G401 (cell line): ENCODE data around the gene KDELR3. TPM values are rescaled to one million over a fixed set of nuclear protein-coding genes. Genes with fewer than 3 reads are reported as not detected.

Source experiments
- DNase-seq: peaks from one replicate; pipeline ENCODE4 v3.0.0-alpha.2; 2015; ENCODE audit warnings: low spot score
- in situ Hi-C: cut with HindIII; loops from 2 replicates; pipeline ENCODE4 v1.10.0; 2016; ENCODE audit warnings: low sequenced_read_pairs, mixed read lengths
- total RNA-seq: library from RNA; depleted of rRNA; stranded (reverse); fragments of >200 nt; shearing (Covaris generic); gene quantifications from 2 replicates; pipeline ENCODE4 v1.2.3, GENCODE V29; 2014

Gene KDELR3
- total RNA-seq, 1 experiment from 2014 or later = 6.7 TPM

DNA sequence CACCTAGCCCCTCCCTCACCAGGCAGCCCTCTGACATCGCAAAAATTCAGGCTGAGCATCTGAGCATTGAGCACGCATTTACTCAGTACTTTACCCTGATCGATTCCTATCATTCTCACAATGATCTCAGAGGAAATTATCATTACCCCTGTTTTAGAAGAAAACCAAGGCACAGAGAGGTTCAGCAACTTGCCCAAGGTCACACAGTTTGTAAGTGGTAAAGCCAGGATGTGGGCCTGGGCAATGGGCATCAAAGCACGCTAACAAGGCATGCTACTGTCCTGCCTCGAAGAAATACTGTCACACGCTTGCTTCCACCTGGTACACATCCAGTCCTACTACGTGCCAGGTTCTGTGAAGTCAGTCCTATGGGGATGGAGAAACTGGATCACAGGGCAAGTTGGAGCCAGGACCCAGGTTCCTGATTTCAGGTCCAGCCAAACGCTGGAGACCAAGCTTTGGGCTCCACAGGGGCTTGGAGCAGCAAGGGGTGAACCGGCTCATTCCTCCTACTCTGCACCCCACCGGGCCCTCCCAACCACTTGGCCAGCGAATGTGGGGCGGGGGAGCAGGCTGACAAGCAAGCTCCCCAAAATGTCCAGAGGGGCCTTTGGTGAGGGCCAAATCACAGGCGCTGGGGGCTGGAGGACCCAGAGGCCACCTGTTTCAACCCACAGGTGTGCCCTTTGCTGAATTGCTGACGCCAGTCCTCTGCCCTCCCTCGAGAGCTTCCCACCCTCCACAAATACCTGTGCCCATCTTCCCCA, 31.1 kb upstream of the KDELR3 start:
- no peak for DNase-seq
- in situ Hi-C loops = no loop called here

GRCh38 chr22:38437416-38437815, 30.5 kb upstream of the KDELR3 start:
- no peak for DNase-seq
- in situ Hi-C loops = no loop called here

DNA sequence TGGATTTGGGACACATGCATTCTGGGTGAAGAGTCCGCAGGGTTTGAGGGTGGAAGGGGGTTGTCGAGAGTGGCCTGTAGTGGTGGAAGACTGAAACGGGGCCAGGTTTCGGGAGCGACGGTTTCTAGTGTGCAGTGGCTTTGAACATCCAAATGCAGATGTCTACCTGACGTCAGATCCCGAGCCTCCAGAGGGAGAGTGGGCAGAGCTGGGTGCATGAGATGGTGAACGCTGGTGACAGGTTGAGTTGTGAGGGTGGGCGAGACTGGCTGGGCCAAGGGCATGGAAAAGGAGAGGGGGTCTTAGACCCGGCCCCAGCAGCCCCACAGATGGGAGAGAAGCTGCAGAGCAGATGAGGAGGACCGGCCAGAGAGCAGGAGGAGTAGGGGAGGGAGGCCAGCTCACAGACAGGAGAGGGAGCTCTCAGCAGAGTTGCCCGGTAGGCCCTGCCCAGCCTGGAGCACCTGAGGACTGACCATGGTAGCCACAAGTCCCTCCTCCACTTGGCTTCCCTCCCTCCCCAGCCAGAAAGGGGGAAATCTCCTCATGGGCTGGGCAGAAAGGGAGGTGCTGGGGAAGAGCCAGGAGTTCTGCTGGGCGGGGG, 27.0 kb upstream of the KDELR3 start:
- in situ Hi-C loops = no loop called here
- DNase-seq = no peak

GRCh38 chr22:38441620-38442287, 26.1 kb upstream of the KDELR3 start:
- in situ Hi-C loops = no loop called here
- no peak for DNase-seq

GRCh38 chr22:38442967-38443627, 24.8 kb upstream of the KDELR3 start:
- in situ Hi-C loops = no loop called here
- DNase-seq = no peak

- no peak for DNase-seq
- in situ Hi-C loops = no loop called here
Observed at GRCh38 chr22:38443628-38444521, 24.0 kb upstream of the KDELR3 start.

GRCh38 chr22:38444783-38445182, 23.1 kb upstream of the KDELR3 start:
- in situ Hi-C loops = no loop called here
- DNase-seq = no peak

DNA sequence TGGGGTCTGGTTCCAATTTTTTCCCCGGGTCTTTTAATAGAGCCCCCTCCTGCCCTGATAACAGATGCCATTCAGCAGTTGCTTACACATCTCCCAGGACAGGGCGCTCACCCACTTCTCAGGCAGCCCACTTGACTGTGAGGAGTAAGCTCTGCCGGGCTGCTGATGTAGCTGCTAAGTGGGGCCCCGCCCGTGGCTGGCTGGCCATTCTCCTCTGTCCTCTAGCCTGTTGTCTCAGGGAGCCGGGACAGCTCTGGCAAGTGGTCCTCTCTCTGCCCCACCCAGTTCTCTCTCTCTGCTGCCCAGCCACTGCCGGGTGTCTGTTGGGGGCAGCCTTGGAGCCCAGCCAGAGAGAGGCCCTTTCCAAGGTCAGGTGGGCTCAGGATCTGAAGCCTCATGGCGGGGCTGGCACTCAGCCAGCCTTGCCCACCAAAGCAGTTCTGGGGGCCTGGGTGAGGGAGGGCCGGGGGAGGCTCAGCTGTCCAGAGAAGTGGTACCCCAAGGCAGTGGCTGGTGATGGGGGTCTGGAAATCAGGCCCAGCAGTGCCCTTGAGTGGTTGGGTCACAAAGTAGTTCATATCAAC, 21.8 kb upstream of the KDELR3 start:
- no peak for DNase-seq
- in situ Hi-C loops = no loop called here

DNA sequence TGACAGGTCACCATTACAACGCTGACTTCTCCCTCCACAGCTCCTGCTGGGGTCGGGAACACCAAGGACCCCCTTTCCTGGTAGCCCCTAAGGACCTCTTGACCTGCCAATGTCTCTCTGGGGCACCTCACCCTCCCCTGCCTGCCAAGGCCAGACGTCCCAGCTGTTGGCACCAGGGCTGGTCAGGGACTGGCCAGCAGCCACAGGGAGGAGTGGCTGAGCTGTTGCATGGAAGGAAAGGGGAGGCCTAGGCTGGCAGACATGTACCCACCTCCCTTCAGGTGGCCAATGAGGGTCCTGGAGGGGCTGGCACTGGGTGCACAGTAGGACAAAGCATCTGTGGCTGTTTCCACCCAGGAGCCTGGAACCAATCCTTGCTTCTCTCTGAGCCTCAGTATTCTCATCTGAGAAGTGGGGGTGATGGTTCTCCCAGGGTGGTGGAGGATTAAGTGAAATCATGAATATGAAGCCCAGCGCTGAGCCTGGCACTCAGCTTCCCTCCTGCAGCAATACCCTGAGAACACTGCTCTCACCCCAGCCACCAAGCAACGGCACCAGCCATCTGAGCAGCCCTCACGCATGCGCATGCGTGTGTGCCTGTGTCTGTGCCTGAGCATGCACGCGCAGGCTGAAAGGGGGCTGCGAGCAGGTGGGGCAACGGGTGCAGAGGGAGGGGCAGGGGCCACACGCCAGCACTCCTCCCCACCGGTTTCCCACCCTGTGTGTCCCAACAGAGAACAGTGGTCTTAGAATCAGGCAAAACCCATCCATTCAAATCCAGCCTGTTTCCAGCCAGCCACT, 18.8 kb upstream of the KDELR3 start:
- in situ Hi-C loops = no loop called here
- no peak for DNase-seq

- no peak for DNase-seq
- in situ Hi-C loops = no loop called here
Observed at GRCh38 chr22:38449776-38450175, 18.1 kb upstream of the KDELR3 start.

DNA sequence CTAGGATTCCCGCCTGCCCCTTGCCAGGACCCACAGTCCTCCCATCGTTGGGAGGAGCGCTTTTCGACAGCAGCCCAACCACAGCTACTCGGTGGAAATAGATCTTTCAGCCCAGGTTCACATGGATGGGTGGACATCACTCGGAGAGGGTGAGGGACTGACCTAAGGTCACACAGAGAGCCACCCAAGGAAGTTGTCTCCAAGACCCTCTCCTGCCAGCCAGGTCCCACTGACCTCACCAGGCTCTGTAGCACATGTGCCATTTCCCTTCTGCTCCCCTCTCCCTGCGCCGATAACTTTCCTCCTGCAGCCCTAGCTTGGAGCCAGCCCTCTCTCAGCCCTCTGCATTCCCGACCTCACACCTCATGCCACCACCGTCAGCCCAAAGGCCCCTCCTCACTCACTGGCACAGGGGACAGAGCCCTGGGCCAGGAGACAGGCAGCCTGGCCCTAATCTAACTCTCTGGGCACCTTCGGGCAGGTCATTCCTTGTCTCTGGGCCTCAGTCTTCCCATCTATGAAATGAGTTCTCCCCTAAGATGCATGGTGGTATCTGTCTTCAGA, 17.6 kb upstream of the KDELR3 start:
- DNase-seq = no peak
- in situ Hi-C loops = no loop called here

- no peak for DNase-seq
- in situ Hi-C loops = no loop called here
Observed at GRCh38 chr22:38451404-38451803, 16.5 kb upstream of the KDELR3 start.

DNA sequence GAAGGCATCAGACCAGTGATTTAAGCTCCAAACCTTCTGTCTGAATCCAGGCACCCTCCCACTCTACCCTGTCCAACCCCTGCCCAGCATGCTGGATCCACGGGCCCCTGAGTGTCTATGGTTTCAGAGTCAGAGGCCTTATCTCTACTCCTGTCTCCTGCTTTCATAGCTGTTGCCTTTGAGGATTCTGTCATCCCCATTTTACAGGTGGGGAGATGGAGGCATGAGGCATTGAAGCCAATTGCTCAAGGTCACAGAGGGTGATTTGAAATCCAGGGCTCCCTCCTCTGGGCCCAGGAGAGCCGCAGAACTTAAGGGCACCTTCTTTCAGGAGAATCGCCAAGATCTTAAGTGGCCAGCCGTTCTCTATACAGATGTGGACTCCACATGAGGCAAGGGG, 16.0 kb upstream of the KDELR3 start:
- DNase-seq = no peak
- in situ Hi-C loops = no loop called here

GRCh38 chr22:38452373-38453065, 15.4 kb upstream of the KDELR3 start:
- peak; percentile 66 for DNase-seq
- in situ Hi-C loops = no loop called here

- in situ Hi-C loops = no loop called here
- DNase-seq = no peak
Observed at GRCh38 chr22:38453066-38453672, 14.7 kb upstream of the KDELR3 start.

DNA sequence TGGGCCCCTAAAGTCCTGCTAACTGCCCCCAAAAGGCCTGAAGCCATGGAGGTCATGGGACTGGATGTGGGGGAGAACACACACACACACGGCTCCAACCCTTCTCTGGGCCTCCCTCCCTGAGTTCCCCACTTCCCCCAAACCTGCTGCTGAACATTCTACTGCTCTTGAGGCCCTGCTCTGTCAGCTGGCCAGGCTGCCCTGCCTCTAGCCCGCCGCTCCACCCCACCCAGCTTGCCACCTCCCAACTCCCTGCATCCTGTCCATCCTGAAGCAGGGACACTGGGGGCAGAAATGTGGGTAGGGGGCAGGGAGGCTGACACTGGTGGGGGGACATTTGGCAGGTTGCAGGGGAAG, 13.9 kb upstream of the KDELR3 start:
- in situ Hi-C loops = no loop called here

More for the DNA sequence above, 13.9 kb upstream of the KDELR3 start:
- no peak for DNase-seq
